Measurements from ENCODE around the gene NLGN4X.
"Not testable (repeated sequence)": the region's sequence is repeated elsewhere in the genome, so short reads cannot be mapped to it uniquely, and the experiment has no call there.

NLGN4X gene

GRCh38 chrX:6005856-6006255 is 222.8 kb downstream of the NLGN4X start:
- DNase-seq (ENCODE audit: low read depth in 2 of 2), result no peak

GRCh38 chrX:6004529-6004928 is 224.1 kb downstream of the NLGN4X start:
- DNase-seq (ENCODE audit: low read depth in 2 of 2), result no peak

DNA sequence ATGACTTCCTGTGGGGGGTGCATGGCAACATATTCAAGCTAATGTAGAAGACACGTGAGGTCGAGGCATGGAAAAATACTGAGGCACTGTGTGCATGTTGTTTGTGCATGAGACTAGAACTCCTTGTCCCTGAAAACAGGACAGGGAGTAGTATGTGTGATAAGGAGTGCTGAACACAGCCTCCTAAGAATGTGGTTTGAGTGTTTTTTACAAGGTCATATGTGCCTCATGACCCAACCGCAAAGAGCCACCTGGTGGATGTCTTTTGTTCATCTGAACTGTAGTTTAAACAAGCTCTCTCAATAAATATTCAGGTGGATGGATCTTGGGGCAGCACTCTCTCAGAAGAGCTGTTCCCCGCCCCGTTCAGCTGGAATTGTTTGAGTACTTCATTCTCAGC is 226.6 kb downstream of the NLGN4X start:
- DNase-seq (ENCODE audit: low read depth in 2 of 2), result no peak

GRCh38 chrX:5998901-5999300 is 229.8 kb downstream of the NLGN4X start:
- DNase-seq (ENCODE audit: low read depth in 2 of 2), result no peak

GRCh38 chrX:5998456-5998855 is 230.2 kb downstream of the NLGN4X start:
- no peak for DNase-seq (ENCODE audit: low read depth in 2 of 2)

DNA sequence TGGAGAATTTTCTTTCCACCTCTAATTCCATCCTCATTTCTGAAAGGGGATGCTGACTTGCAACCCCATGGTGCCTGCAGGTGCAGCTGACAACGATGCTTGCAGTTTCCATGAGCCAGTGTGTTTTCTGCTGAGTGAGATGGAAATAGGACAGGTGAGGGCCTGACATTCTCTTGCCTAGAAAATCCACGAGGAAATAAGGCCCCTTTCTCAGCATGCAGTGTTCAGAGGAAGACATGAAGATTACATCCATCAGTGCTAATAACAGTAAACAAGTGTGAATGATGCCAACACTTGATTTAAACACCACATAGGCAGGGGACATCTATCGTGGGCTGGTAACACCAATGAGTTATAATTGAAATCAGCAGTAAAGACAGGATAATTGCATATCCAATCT is 237.3 kb downstream of the NLGN4X start:
- DNase-seq (ENCODE audit: low read depth in 2 of 2), result no peak

DNA sequence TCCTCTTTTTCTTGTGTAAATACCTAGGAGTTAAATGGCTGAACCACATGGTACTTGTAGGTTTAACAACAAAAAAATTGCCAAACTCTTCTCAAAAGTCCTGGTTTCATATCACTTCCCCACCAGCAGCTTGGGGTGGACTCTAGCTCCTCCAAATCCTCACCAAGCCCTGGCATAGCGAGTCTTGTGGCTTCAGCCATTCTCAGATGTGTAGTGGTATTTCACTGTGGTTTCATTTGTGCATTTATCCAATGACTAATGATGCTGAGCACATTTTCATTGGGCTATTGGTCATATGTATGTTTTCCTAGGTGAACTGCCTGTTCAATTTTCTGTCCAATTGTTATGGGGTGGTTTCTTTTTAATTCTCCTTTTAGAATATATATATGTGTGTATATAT is 249.3 kb downstream of the NLGN4X start:
- DNase-seq (ENCODE audit: low read depth in 2 of 2), result no peak

- DNase-seq (ENCODE audit: low read depth in 2 of 2), result no peak
Measured at GRCh38 chrX:5976332-5976731, 252.3 kb downstream of the NLGN4X start.

- DNase-seq (ENCODE audit: low read depth in 2 of 2), result no peak
Measured at GRCh38 chrX:5971300-5971699, 257.4 kb downstream of the NLGN4X start.

- DNase-seq (ENCODE audit: low read depth in 2 of 2), result no peak
Measured at GRCh38 chrX:5965406-5965805, 263.3 kb downstream of the NLGN4X start.

DNA sequence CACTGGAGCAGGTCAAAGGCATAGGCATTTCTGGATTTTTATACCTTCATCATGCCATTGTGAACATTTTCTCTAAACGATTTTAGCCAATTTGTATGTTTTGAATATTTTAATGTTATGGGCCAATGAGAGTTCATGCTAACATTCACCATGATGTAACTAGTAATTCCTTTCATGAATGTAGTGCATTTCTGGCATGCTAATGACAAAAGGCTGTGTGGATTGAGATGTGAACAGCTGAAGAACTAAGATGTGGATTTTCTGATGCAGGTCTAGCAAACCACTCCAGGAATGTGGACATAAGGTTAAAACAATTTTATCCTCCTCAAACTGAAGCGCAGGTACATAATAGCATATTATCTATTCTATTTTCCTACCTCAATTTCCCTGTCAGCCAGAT is 269.4 kb downstream of the NLGN4X start:
- no peak for DNase-seq (ENCODE audit: low read depth in 2 of 2)

DNA sequence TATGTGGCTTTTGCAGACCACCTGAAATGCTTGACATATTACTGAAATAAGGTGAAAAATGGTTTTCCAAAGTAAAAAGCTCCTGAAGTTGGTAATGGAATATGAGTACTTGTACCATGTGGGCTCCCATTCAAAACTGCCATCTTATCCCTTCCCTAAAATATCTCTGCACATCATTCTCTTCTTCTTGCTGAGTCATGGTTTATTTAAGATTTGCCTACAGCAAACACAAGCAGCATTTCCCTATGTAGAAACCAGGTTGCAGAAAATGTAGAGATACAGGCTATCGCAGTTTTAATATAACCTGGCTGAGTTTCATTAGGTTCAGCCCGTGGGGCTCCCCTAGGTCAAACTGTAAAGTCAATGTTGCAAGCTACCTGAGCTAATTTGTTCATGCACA is 270.1 kb downstream of the NLGN4X start:
- DNase-seq (ENCODE audit: low read depth in 2 of 2), result no peak

GRCh38 chrX:5957506-5957905 is 271.2 kb downstream of the NLGN4X start:
- no peak for DNase-seq (ENCODE audit: low read depth in 2 of 2)

- no peak for DNase-seq (ENCODE audit: low read depth in 2 of 2)
Measured at GRCh38 chrX:5936438-5936837, 292.2 kb downstream of the NLGN4X start.

- no peak for DNase-seq (ENCODE audit: low read depth in 2 of 2)
Measured at GRCh38 chrX:5928224-5928623, 300.4 kb downstream of the NLGN4X start.

DNA sequence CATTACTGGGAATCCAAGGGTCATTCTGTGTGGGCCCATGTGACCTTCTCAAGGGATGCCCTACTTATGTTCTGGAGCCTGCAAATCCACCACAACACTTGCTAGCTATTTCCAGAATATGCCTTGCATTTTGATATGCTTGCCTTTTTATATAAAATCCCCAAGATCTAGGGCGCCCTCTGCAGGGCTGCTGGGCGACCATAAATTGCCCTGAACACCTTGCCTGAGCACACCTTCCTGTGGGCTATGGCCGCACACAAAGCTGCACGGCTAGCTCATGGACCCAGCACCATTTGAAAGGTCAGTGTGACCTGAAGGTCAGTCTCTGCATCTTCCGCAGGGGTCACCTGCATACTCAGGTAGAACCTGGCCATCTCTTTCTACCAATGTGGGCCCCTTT is 311.7 kb downstream of the NLGN4X start:
- DNase-seq (ENCODE audit: low read depth in 2 of 2), result no peak

DNA sequence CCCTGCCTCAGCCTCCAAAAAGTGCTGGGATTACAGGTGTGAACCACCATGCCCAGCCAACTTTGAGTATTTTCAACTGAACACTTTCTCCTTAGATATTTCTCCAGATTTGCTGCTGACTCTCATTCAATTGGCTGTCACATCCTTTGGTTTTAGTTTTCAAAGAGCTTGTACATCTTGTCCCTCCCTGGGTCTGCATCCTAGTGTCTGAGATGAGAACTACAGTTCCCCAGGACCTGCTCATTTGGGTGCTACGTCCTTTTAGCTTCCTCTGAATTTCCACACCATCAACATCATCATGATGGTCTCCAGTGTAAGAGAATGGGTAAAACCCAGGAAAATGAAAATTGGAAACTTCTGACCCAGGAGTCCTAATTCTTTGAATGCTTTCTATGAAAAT is 312.9 kb downstream of the NLGN4X start:
- DNase-seq (ENCODE audit: low read depth in 2 of 2), result no peak

DNA sequence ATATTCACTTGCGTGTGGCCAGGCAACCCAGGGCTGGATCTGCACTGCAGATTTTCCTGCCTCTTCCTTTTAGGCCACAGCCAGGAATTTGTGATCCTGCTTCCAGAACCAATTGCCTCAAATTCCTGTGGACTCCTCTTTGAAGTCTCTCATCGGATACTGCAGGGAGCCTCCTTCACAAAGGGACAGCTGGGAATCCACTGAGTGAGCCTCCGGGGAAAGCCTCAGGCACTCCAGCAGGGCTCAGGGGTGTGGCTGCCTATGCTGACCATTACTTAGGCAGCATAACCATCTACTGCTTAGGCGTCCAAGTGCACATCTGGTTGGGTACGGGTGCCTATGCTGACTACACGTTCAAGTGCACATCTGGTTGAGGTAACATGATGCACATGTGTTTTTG is 321.5 kb downstream of the NLGN4X start:
- no peak for DNase-seq (ENCODE audit: low read depth in 2 of 2)

GRCh38 chrX:5903586-5904190 is 325.0 kb downstream of the NLGN4X start:
- DNase-seq (ENCODE audit: low read depth in 2 of 2), result not testable (repeated sequence)

GRCh38 chrX:5898463-5898862 is 330.2 kb downstream of the NLGN4X start:
- DNase-seq (ENCODE audit: low read depth in 2 of 2), result no peak

DNA sequence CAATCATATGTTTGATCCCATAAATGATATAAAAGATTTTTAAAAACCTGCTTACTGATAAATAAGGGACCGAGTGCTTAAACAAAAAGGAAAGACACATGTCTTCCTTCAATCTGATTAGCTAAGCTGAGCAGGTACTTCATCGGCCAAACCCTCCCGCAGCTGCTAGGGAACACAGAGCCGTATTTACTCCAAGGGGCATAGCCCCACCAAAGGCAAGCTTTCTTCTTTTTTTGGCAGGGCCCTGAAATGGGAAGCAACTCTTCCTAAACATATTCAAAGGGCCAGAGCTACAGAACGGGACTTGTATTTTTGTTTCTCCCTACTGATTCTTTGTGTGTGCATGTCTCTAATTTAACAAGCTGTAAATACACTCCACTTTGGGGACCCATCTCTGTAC is 337.3 kb downstream of the NLGN4X start:
- no peak for DNase-seq (ENCODE audit: low read depth in 2 of 2)

GRCh38 chrX:5876984-5877596 is 351.6 kb downstream of the NLGN4X start:
- DNase-seq (ENCODE audit: low read depth in 2 of 2), result no peak

GRCh38 chrX:5870238-5870637 is 358.4 kb downstream of the NLGN4X start:
- no peak for DNase-seq (ENCODE audit: low read depth in 2 of 2)

DNA sequence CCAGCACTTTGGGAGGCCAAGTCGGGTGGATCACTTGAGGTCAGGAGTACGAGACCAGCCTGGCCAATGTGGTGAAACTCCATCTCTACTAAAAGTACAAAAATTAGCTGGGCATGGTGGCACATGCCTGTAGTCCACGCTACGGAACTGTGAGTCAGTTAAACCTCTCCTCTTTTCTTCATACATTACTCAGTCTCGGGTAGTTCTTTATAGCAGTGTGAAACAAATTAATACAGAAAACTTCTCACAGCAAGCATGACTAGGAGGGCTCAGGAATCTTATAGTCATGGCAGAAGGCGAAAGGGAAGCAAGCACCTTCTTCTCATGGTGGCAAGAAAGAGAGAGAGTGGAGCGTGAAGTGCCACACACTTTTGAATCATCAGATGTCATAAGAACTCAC is 358.9 kb downstream of the NLGN4X start:
- DNase-seq (ENCODE audit: low read depth in 2 of 2), result no peak
